ENCODE results near the gene SESN2. TPM values are rescaled to one million over a fixed set of nuclear protein-coding genes. Genes with fewer than 3 reads are reported as not detected.

SESN2 gene
- polyA plus RNA-seq, 6 donors from 2014 or later, result 1.6 to 4.5 (median 3.2) TPM

DNA sequence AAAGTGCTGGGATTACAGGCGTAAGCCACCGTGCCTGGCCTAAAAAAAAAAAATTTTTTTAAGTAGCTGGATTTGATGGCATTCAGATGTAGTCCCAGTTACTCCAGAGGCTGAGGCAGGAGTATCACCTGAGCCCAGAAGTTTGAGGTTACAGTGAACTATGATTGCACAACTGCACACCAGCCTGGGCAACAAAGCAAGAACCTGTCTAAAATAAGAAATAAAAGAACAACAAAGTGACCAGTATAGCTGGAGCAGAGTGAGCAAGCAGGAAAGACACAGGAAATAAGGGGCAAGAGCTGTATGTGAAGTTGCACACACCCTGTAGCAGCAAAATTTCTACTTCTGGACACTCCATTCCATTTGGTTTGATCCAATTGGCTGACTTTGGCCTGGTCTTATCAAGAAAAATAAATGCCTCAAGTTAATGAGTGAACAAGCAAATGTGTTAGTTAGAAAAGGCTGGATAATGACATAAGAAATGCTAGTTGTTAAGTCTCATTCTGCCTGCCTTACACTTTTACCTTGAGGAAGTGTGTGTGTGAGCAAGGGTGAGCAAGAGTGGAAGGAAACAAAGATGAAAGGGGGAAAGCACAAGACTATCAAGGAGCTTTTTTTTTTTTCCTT is 15.5 kb upstream of the SESN2 start:
- Mint-ChIP-seq H3K4me3 (peak overlapping the region; percentile 20 to 81 (median 68)), H3K27me3 (no peaks in the 10 kb centered on the region), H3K27ac (peak overlapping the region; percentile 31 to 92 (median 82)), H3K36me3 (no peaks in the 10 kb centered on the region), H3K9me3 (no peaks in the 10 kb centered on the region), H3K4me1 (peaks cover 37 to 44% (median 44%) of the 10 kb centered on the region in 3 donors)
- no peak for ATAC-seq (ENCODE audit: low read depth in 2 of 2)
- DNase-seq, result no peak

DNA sequence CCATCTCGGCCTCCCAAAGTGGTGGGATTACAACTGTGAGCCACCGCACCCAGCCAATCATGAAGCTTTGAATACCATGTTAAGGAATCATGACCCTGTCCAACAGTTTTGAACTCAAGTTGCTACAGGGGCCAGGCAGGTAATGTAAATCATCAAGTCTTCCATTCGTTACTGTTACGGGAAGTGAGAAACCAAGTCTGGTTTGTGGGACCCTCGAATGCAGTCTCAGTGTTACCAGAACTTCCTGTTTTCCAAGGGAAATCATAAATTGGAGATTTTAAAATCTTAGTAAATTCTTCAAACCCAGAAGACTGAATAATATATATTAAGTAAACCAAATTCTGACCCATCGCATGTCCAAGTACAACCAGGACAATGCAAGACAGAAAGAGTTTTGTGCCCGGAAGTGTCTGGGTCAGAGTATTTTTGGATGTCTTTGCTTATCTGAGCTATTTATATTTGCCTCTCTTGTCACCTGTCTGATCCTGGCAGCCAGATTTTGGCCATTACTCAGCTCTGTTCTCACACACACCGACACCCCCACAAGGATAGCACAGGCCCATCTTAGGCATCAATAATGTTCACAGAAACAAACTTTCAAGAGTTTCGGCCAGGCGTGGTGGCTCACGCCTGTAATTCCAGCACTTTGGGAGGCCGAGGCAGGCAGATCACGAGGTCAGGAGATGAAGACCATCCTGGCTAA is 14.6 kb upstream of the SESN2 start:
- Mint-ChIP-seq H3K36me3 (no peaks in the 10 kb centered on the region), H3K27me3 (no peaks in the 10 kb centered on the region), H3K27ac (peak overlapping the region; percentile 68 to 93 (median 82)), H3K4me1 (peaks cover 42 to 53% (median 52%) of the 10 kb centered on the region in 3 donors), H3K9me3 (no peaks in the 10 kb centered on the region), H3K4me3 (peak overlapping the region; percentile 54 to 87 (median 78))
- no peak for DNase-seq
- no peak for ATAC-seq (ENCODE audit: low read depth in 2 of 2)

DNA sequence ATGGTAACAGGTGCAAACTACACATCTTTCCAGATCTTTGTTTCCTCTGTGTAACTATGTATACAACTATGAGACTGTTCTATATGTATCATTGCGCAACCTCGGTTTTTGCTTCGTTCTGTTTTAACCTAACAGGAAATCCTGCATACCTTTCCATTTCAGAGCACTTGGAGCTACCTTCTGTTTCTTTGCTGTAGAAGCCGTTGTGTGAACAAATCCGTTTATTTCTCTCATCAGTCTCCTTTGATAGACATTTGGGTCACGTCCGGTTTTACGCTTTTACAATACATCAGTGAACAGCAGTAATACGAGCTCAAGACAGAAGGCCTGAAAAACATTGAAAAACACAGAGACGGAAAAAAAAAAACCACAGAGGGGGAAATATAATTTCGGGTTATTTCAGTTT is 12.9 kb upstream of the SESN2 start:
- DNase-seq (peak; percentile 56), ATAC-seq (ENCODE audit: low read depth in 2 of 2) (peak; percentile 23 to 31)
- peak overlapping the region; percentile 88 to 100 (median 98) for H3K4me3 Mint-ChIP-seq
- no peaks in the 10 kb centered on the region for H3K36me3 Mint-ChIP-seq
- no peaks in the 10 kb centered on the region for H3K27me3 Mint-ChIP-seq
- H3K9me3 Mint-ChIP-seq, result no peaks in the 10 kb centered on the region
- peaks cover 42 to 53% (median 52%) of the 10 kb centered on the region in 3 donors for H3K4me1 Mint-ChIP-seq
- peak overlapping the region; percentile 92 to 99 (median 96) for H3K27ac Mint-ChIP-seq

DNA sequence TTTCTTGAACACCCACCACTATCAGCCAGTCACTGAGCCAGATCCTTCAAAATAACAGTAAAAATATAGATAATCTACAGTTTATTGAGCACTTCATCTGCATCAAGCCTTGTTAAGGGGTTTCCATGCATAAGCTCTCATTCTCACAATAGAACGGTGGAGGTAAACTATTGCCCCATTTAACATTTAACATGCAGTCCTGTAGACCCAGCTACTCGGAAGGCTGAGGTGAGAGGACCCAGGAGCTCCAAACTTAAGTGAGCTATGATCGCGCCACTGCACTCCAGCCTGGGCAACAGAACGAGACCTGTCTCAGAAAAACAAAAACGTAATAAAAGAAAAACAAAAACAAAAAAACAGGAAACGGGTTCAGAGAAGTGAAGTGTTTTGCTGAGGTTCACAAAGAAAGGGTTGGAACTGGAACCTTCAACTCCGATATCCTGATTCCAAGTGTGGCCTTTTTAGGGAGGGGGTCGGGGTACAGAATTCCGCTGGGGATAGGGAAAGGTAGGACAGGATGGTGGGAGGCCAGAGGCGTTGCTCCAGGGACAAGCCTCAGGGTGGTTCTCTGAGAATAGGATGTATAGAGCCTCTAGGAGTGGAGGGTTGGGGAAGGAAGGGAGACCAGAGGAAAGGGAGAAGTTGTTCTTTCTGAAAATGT is 11.6 kb upstream of the SESN2 start:
- DNase-seq, result no peak
- Mint-ChIP-seq H3K9me3 (no peaks in the 10 kb centered on the region), H3K4me1 (peaks cover 40 to 53% (median 52%) of the 10 kb centered on the region in 3 donors), H3K27ac (peak overlapping the region; percentile 92 to 99 (median 96)), H3K4me3 (peak overlapping the region; percentile 88 to 100 (median 98)), H3K27me3 (no peaks in the 10 kb centered on the region), H3K36me3 (no peaks in the 10 kb centered on the region)
- no peak for ATAC-seq (ENCODE audit: low read depth in 2 of 2)

DNA sequence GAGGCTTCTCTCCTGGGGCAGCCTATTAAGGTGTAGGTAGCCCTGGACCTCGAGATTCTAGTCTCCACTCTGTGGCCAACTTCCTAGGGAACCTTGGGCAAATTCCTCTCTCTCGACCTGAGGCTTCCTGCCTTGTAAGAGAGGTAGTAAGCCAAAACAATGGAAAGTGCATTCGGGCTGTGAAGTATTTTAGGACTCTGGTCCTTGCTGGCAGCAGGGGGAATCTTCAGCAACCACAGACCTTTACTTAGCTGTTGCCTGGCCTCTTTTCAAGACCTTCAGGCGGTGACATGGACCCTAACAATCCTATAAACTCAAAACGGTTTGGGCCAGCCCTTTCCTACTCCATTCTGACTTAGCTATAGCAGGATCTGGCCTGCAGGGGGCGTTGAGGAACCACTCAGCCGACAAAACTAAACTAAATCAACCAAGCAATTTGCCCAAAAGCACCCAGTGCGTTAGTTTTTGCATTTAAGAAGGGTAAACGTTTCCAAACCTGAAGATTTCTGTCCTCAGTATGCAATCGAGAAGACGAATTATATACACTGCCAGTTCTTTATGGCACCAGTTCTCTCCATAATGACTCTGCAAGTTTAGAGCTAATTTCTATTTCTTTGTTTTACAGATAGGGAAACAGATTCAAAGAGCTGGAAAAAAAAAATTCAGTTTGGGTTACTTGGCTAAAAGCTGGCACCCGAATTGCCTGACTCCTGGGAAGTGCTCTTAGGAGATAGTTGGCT is 10.9 kb upstream of the SESN2 start:
- no peaks in the 10 kb centered on the region for H3K36me3 Mint-ChIP-seq
- DNase-seq, result peak; percentile 74
- no peaks in the 10 kb centered on the region for H3K9me3 Mint-ChIP-seq

DNA sequence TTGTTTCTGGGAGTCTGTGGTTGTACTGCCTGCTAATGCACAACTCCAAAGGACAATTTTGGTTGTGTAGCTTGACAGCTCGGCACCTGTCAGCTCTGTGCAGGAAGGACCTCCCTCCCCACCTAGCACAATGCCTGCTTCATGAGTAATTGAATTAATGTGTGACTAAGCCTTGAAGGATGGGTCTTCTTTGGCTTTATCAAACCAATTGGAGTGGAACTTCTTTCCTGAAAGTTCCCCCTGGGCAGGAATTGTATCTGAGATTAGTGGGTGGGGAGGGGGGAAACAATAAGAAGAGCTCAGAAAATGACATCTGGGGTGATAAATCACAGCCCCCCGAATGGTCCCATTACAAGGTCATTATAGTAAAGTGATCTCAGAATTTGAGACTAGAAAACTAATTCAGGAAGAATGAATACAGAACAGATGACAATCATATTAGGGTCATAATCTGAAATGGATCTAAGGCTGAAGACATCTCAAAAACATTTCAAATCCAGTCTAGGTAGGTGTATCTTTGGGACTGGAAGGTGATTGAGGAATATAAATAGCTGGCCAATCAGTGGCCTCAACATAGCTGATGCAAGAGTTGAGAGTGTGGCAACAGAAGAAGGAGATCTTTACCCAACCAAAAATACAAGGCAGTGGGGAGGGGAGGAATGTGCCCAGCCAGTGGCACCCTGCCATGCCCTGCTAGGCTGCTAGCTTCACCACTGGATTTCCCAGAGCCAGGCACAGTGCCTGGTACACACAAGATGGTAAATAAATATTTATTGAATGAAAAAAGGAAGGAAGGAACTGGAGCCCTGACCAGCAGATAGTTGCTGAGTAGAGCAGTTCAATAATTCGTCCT is 10.1 kb upstream of the SESN2 start:
- no peak for ATAC-seq (ENCODE audit: low read depth in 2 of 2)
- Mint-ChIP-seq H3K27ac (peak overlapping the region in 4 of 6 donors; percentile 32 to 99 (median 96)), H3K4me3 (peak overlapping the region in 7 of 8 donors; percentile 57 to 99 (median 95)), H3K4me1 (peaks cover 32 to 44% (median 39%) of the 10 kb centered on the region in 3 donors), H3K36me3 (no peaks in the 10 kb centered on the region), H3K27me3 (no peaks in the 10 kb centered on the region), H3K9me3 (no peaks in the 10 kb centered on the region)
- no peak for DNase-seq

More for the DNA sequence above, 10.9 kb upstream of the SESN2 start:
- ATAC-seq (ENCODE audit: low read depth in 2 of 2), result peak in 1 of 2 donors; percentile 13
- H3K27me3 Mint-ChIP-seq, result no peaks in the 10 kb centered on the region
- peak overlapping the region in 5 of 6 donors; percentile 92 to 99 (median 98) for H3K27ac Mint-ChIP-seq
- peak overlapping the region; percentile 57 to 99 (median 92) for H3K4me3 Mint-ChIP-seq
- peaks cover 39 to 52% (median 46%) of the 10 kb centered on the region in 3 donors for H3K4me1 Mint-ChIP-seq

DNA sequence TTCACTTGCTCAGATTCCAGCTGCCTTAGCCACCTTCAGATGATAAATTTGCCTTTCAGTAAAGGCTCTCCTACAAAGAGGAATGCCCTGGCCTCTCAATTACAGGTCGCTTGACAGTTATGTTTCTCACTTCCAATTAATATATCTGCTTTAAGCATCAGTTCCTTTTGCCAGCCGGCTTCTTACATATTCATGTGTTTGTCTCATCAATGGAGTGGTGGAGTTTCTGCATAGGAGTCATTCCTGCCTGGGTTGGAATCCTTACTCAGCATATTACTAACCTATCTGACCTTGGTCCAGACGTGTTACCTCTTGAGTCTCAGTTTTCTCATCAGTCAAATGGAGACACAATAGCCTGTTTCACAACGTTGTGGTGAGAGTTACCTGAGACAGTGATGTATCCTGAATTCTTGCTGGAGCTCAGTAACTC is 9.4 kb upstream of the SESN2 start:
- Mint-ChIP-seq H3K36me3 (no peaks in the 10 kb centered on the region), H3K27ac (no peak overlapping the region), H3K4me3 (peak overlapping the region in 1 of 8 donors; percentile 35), H3K4me1 (peaks cover 29 to 37% (median 33%) of the 10 kb centered on the region in 3 donors), H3K9me3 (no peaks in the 10 kb centered on the region), H3K27me3 (no peaks in the 10 kb centered on the region)
- ATAC-seq (ENCODE audit: low read depth in 2 of 2) (no peak), DNase-seq (no peak)

DNA sequence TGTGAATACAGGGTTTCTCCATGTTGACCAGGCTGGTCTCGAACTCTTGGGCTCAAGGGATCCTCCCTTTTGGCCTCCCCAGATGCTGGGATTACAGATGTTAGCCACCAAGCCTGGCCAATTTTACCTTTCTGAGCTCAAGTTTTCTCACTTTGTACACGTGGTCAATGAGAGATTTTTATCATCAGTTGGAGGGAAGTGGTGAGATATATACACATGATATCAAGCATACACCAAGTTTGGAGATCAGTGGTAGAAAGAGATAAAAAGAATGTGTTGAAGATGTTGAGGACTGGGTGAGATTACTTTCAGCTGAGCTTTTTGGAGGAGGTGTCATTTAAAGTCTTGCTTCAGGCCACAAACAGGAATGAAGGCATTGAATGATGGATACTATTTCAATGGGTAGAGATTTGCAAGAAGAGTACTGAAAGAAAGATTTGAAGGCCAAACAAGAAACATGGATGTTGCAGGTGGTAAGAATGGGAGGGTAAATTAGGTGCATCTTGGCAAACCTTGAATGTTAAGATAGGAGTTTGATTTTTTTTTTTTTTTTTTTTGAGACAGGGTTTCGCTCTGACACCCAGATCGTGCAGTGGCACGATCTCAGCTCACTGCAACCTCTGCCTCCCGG is 3.0 kb upstream of the SESN2 start:
- H3K27ac Mint-ChIP-seq, result no peak overlapping the region
- DNase-seq, result no peak
- peak overlapping the region in 1 of 8 donors; percentile 10 for H3K4me3 Mint-ChIP-seq
- H3K36me3 Mint-ChIP-seq, result no peaks in the 10 kb centered on the region
- peaks cover 6 to 8% (median 7%) of the 10 kb centered on the region in 3 donors for H3K27me3 Mint-ChIP-seq
- H3K4me1 Mint-ChIP-seq, result peaks cover 13 to 20% (median 19%) of the 10 kb centered on the region in 3 donors
- ATAC-seq (ENCODE audit: low read depth in 2 of 2), result no peak
- H3K9me3 Mint-ChIP-seq, result no peaks in the 10 kb centered on the region

DNA sequence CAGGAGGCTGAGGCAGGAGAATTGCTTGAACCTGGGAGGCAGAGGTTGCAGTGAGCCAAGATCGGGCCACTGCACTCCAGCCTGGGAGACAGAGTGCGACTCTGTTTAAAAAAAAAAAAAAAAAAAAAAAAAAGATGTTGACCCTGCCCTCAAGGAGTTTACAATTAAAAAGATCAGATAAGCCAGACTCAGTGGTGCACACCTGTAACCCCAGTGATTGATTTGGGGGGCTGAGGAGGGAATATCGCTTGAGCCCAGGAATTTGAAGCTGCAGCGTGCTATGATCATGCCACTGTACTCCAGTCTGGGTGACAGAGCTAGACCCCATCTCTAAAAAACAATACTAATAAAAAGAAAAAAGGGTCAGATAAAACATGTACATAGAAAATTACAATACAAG is 1.6 kb upstream of the SESN2 start:
- ATAC-seq (ENCODE audit: low read depth in 2 of 2) (no peak), DNase-seq (no peak)
- Mint-ChIP-seq H3K9me3 (no peaks in the 10 kb centered on the region), H3K4me3 (peak overlapping the region in 6 of 8 donors; percentile 55 to 92 (median 78)), H3K4me1 (peaks cover 15 to 25% (median 23%) of the 10 kb centered on the region in 3 donors), H3K36me3 (no peaks in the 10 kb centered on the region), H3K27me3 (peaks cover 6 to 8% (median 7%) of the 10 kb centered on the region in 3 donors), H3K27ac (no peak overlapping the region)

DNA sequence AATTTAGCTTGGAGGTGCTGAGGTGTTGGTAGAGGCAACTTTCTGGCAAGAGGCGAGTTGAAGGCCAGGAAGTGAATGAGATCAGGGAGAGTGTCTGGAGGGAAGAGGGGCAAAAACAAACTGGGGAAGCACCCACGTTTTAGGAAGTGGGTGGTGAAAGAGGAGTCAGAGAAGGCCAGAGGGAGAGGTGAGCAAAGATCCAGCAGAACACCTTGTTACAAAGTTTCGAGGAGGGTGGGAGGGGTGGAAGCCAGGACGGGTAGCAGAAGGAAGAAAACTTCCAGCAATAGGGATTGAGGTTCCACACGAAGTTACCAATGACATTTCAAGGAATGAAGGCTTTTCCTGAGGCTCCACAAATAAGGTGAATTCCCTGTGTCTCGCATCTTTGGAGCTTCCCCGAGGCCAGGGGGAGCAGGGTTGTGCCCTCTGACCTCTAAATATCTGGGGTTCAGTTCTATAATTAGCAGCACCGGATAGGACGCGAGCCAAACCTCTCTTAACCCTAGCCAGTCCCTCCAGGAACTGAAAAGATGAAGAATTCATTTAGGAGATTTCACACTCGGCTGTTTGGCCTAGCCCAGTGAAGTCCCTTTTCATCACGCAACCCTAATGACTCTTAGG is 578 bp upstream of the SESN2 start:
- H3K36me3 Mint-ChIP-seq, result no peaks in the 10 kb centered on the region
- no peaks in the 10 kb centered on the region for H3K9me3 Mint-ChIP-seq
- H3K4me3 Mint-ChIP-seq, result peak overlapping the region; percentile 73 to 93 (median 84)
- peaks cover 6 to 8% (median 7%) of the 10 kb centered on the region in 3 donors for H3K27me3 Mint-ChIP-seq
- peaks cover 15 to 30% (median 26%) of the 10 kb centered on the region in 3 donors for H3K4me1 Mint-ChIP-seq
- ATAC-seq (ENCODE audit: low read depth in 2 of 2), result no peak
- H3K27ac Mint-ChIP-seq, result peak overlapping the region in 4 of 6 donors; percentile 30 to 88 (median 43)
- DNase-seq, result no peak

DNA sequence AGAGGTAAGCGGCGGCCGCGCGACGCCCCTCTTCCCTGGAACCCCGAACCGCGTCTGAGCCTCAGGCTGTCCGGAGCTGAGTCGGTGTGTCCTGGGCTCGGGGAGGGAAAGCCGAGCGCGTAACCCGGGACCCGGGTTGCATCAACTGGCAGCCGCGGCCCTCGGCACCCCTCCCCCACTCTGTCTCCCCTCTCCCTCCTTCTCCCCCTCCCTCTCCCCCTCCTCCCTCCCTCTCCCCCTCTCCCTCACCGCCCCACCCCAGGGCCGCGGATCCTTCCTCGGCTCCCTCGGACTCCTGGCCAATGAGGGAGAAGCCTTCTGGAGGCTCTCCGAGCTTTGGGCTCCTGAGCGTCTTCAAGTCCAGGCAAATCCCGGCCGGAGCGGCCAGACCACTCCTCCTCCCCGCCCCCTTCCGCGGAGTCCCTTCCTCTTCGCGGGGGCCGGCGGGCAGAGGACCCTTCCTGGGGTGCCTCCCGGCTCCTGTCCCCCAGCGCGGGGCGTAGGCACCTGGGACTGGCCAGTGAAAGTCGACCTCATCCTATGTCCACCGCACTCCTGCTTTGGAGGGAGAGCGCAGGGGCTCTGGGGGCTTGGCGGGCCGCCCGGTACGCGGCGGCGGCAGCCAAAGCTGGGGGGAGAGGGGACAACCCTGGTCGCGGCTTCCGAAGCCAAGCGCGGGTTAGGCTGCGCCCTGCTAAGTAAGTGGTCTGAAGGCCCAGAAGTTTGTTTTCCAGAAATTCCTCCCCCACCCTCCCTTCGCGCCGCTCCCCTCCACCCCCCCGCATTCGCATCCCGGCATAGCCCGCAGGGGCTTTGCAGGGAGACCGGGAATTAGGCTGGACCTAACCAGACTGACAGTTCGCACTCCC is 850 bp downstream of the SESN2 start:
- Mint-ChIP-seq H3K27ac (no peak overlapping the region), H3K4me1 (peaks cover 15 to 30% (median 26%) of the 10 kb centered on the region in 3 donors), H3K4me3 (peak overlapping the region; percentile 73 to 93 (median 84)), H3K36me3 (no peaks in the 10 kb centered on the region), H3K9me3 (no peaks in the 10 kb centered on the region), H3K27me3 (peaks cover 6 to 8% (median 7%) of the 10 kb centered on the region in 3 donors)
- ATAC-seq (ENCODE audit: low read depth in 2 of 2), result no peak
- DNase-seq, result peak; percentile 22
